Natural killer cell (primary cell): ENCODE results near the gene ATP1B2. TPM values are rescaled to one million over a fixed set of nuclear protein-coding genes. Genes with fewer than 3 reads are reported as not detected.
"Not testable (repeated sequence)": the region's sequence is repeated elsewhere in the genome, so short reads cannot be mapped to it uniquely, and the experiment has no call there.

Source experiments
- ATAC-seq, 3 donors: fragments of 150-1000 bp in 2 of 3; fragments of 200-7000 bp in 1 of 3; cut with Tn5 transposase; 1 replicate in 1 of 3; 2 replicates in 2 of 3; pipeline ENCODE4 v1.10.0; 2021; ENCODE audit warnings: mild to moderate bottlenecking in 2 of 3, moderate library complexity in 2 of 3
- DNase-seq, 2 donors: peaks; one replicate each; pipeline versions ENCODE4 v3.0.0 to v3.0.0-alpha.2; 2013 to 2021; ENCODE audit warnings: mixed read lengths in 1 of 2
- H3K27ac ChIP-seq: one replicate; pipeline ENCODE4 v1.5.1; 2013; ENCODE audit warnings: mild to moderate bottlenecking, low read length
- H3K27me3 ChIP-seq: one replicate; pipeline ENCODE4 v1.6.1; 2013; ENCODE audit warnings: low read length; ENCODE audit not compliant: control insufficient read depth, insufficient read depth
- H3K36me3 ChIP-seq: one replicate; pipeline ENCODE4 v1.6.1; 2013; ENCODE audit warnings: low read length; ENCODE audit not compliant: control insufficient read depth, insufficient read depth
- H3K4me1 ChIP-seq: one replicate; pipeline ENCODE4 v1.6.1; 2013; ENCODE audit warnings: low read length; ENCODE audit not compliant: control insufficient read depth, insufficient read depth
- H3K4me3 ChIP-seq: one replicate; pipeline ENCODE4 v1.5.1; 2013; ENCODE audit warnings: low read length
- H3K9me3 ChIP-seq: one replicate; pipeline ENCODE4 v1.6.1; 2013; ENCODE audit warnings: low read length; ENCODE audit not compliant: control insufficient read depth, insufficient read depth
- H3K27ac Mint-ChIP-seq, 2 donors: one replicate each; pipeline ENCODE4 v1.8.0; 2022; ENCODE audit warnings: mild to moderate bottlenecking in 2 of 2, mixed read lengths in 2 of 2, moderate library complexity in 1 of 2
- H3K27me3 Mint-ChIP-seq, 2 donors: one replicate each; pipeline ENCODE4 v1.8.0; 2022; ENCODE audit warnings: low read depth in 2 of 2, mixed read lengths in 2 of 2
- H3K36me3 Mint-ChIP-seq: one replicate; pipeline ENCODE4 v1.8.0; 2022; ENCODE audit warnings: mixed read lengths
- H3K4me1 Mint-ChIP-seq, 2 donors: one replicate each; pipeline ENCODE4 v1.8.0; 2022; ENCODE audit warnings: mixed read lengths in 2 of 2
- H3K4me3 Mint-ChIP-seq: one replicate; pipeline ENCODE4 v1.8.0; 2022; ENCODE audit warnings: mild to moderate bottlenecking, moderate library complexity, mixed read lengths
- H3K9me3 Mint-ChIP-seq, 2 donors: one replicate each; pipeline ENCODE4 v1.8.0; 2022; ENCODE audit warnings: mixed read lengths in 2 of 2
- CTCF ChIP-seq: fragments of 200-600 bp; IDR thresholded peaks from one replicate; pipeline ENCODE4 v1.8.0; 2022; ENCODE audit warnings: antibody characterized with exemption
- WGBS: methylation state at CpG from one replicate; pipeline ENCODE4 v1.1.7; 2013; ENCODE audit warnings: missing lambda C conversion rate; ENCODE audit not compliant: insufficient coverage; 5-methylcytosine and 5-hydroxymethylcytosine counted together
- intact Hi-C: fragments of 100-400 bp; cut with micrococcal nuclease; formaldehyde crosslinking; loops from one replicate; pipeline ENCODE4 v1.14.2; 2022
- total RNA-seq, 4 donors: library from RNA; stranded (reverse); fragments of 120-200 nt in 1 of 4; gene quantifications; one replicate each; pipeline versions ENCODE4 v1.2.3 to v1.2.4, GENCODE V29; 2013 to 2022

Gene ATP1B2
- total RNA-seq, 3 donors from 2014 or later (not counting 1 experiment from before 2014, with no cell fraction given) = 0.18 to 0.19 TPM; not detected in 1

- no peak for ATAC-seq
- no peaks in the 10 kb centered on the region for H3K9me3 Mint-ChIP-seq
- no peak overlapping the region for H3K4me3 Mint-ChIP-seq
- H3K4me1 Mint-ChIP-seq = no peaks in the 10 kb centered on the region
- no peak for DNase-seq
- WGBS = 94% methylated on average over 8 of the region's 8 CpGs
- TF ChIP-seq CTCF = no peak
- intact Hi-C loops = no loop called here
- no peak overlapping the region for H3K27ac Mint-ChIP-seq
- no peaks in the 10 kb centered on the region for H3K36me3 ChIP-seq
- no peaks in the 10 kb centered on the region for H3K27me3 Mint-ChIP-seq
- no peaks in the 10 kb centered on the region for H3K9me3 ChIP-seq
- no peaks in the 10 kb centered on the region for H3K27me3 ChIP-seq
- H3K27ac ChIP-seq = no peak overlapping the region
- H3K4me3 ChIP-seq = no peak overlapping the region
- H3K4me1 ChIP-seq = no peaks in the 10 kb centered on the region
- no peaks in the 10 kb centered on the region for H3K36me3 Mint-ChIP-seq
Measured at GRCh38 chr17:7620835-7621234, 29.9 kb upstream of the ATP1B2 start.

GRCh38 chr17:7623661-7624060 lies 27.1 kb upstream of the ATP1B2 start:
- peaks cover 12 to 14% of the 10 kb centered on the region in 2 donors for H3K4me1 Mint-ChIP-seq
- TF ChIP-seq CTCF = no peak
- ATAC-seq (no peak), DNase-seq (no peak)
- no peak overlapping the region for H3K4me3 ChIP-seq
- H3K27me3 Mint-ChIP-seq = no peaks in the 10 kb centered on the region
- no peak overlapping the region for H3K4me3 Mint-ChIP-seq
- no peaks in the 10 kb centered on the region for H3K27me3 ChIP-seq
- no peaks in the 10 kb centered on the region for H3K9me3 ChIP-seq
- peaks cover 17% of the 10 kb centered on the region for H3K4me1 ChIP-seq
- no peaks in the 10 kb centered on the region for H3K36me3 Mint-ChIP-seq
- peaks cover 2% of the 10 kb centered on the region for H3K36me3 ChIP-seq
- WGBS = 85% methylated on average over 5 of the region's 5 CpGs
- no peaks in the 10 kb centered on the region for H3K9me3 Mint-ChIP-seq
- intact Hi-C loops = no loop called here
- H3K27ac ChIP-seq = no peak overlapping the region
- no peak overlapping the region for H3K27ac Mint-ChIP-seq

- H3K27ac Mint-ChIP-seq, H3K36me3 ChIP-seq, H3K4me3 Mint-ChIP-seq, H3K9me3 Mint-ChIP-seq, ATAC-seq, H3K27me3 ChIP-seq, H3K4me3 ChIP-seq, intact Hi-C loops, H3K9me3 ChIP-seq, H3K27ac ChIP-seq, DNase-seq, H3K27me3 Mint-ChIP-seq, H3K36me3 Mint-ChIP-seq: not testable (repeated sequence)
- H3K4me1 ChIP-seq = peaks cover 17% of the 10 kb centered on the region
- 98% methylated on average over 16 of the region's 16 CpGs for WGBS
- H3K4me1 Mint-ChIP-seq = peaks cover 12 to 14% of the 10 kb centered on the region in 2 donors
Measured at GRCh38 chr17:7625749-7626148, 25.0 kb upstream of the ATP1B2 start.

GRCh38 chr17:7626307-7626706 lies 24.4 kb upstream of the ATP1B2 start:
- no peak overlapping the region for H3K27ac ChIP-seq

More at GRCh38 chr17:7626307-7626706, 24.4 kb upstream of the ATP1B2 start:
- peak in 1 of 2 donors; percentile 11 for DNase-seq
- 92% methylated on average over 7 of the region's 7 CpGs for WGBS
- ATAC-seq = no peak
- Mint-ChIP-seq H3K27ac (peak overlapping the region; percentile 73 to 91), H3K36me3 (no peaks in the 10 kb centered on the region), H3K4me1 (peaks cover 12 to 14% of the 10 kb centered on the region in 2 donors), H3K27me3 (no peaks in the 10 kb centered on the region), H3K4me3 (peak overlapping the region; percentile 92), H3K9me3 (no peaks in the 10 kb centered on the region)
- Histone ChIP-seq H3K36me3 (peaks cover 2% of the 10 kb centered on the region), H3K4me3 (no peak overlapping the region), H3K9me3 (no peaks in the 10 kb centered on the region), H3K4me1 (peaks cover 17% of the 10 kb centered on the region), H3K27me3 (no peaks in the 10 kb centered on the region)
- no peak for TF ChIP-seq CTCF
- intact Hi-C loops = no loop called here
